GM19463 (cell line): ENCODE measurements around the gene TSFM.

ENCODE experiments used
- ATAC-seq: cut with Tn5 transposase; IDR thresholded peaks from one replicate; pipeline ENCODE4 v1.9.1; 2021; ENCODE audit warnings: mild to moderate bottlenecking, moderate library complexity; ENCODE audit not compliant: unreplicated experiment

TSFM gene

GRCh38 chr12:57745485-57745881, 37.1 kb upstream of the TSFM start:
- ATAC-seq = no peak

GRCh38 chr12:57746025-57746424, 36.6 kb upstream of the TSFM start:
- no peak for ATAC-seq

- ATAC-seq = no peak
Observed at GRCh38 chr12:57749061-57749460, 33.5 kb upstream of the TSFM start.

GRCh38 chr12:57750561-57751431, 31.8 kb upstream of the TSFM start:
- ATAC-seq = no peak

- no peak for ATAC-seq
Observed at GRCh38 chr12:57751432-57751787, 31.2 kb upstream of the TSFM start.

GRCh38 chr12:57751788-57752667, 30.6 kb upstream of the TSFM start, which contains the start of gene CDK4:
Gene CDK4, minus strand, starts transcription at chr12:57752310. Its CDS starts 593 bp downstream, at chr12:57751717.
- peak; percentile 60 for ATAC-seq

- ATAC-seq = no peak
Observed at GRCh38 chr12:57752668-57753000, 30.0 kb upstream of the TSFM start.

- no peak for ATAC-seq
Observed at GRCh38 chr12:57753756-57754337, 28.7 kb upstream of the TSFM start.

- peak; percentile 40 for ATAC-seq
Observed at GRCh38 chr12:57754411-57755193, 28.0 kb upstream of the TSFM start, which contains the start of gene MARCHF9. Gene MARCHF9, plus strand, starts transcription at chr12:57755103. Its CDS starts 426 bp downstream, at chr12:57755529.

- no peak for ATAC-seq
Observed at GRCh38 chr12:57755194-57755453, 27.5 kb upstream of the TSFM start.

- ATAC-seq = no peak
Observed at GRCh38 chr12:57755454-57756372, 26.9 kb upstream of the TSFM start.

- ATAC-seq = peak; percentile 26
Observed at GRCh38 chr12:57756406-57757341, 25.9 kb upstream of the TSFM start.

- no peak for ATAC-seq
Observed at GRCh38 chr12:57757771-57758170, 24.8 kb upstream of the TSFM start.

- no peak for ATAC-seq
Observed at GRCh38 chr12:57758552-57759359, 23.8 kb upstream of the TSFM start.

GRCh38 chr12:57759360-57759980, 23.1 kb upstream of the TSFM start:
- ATAC-seq = no peak

- ATAC-seq = no peak
Observed at GRCh38 chr12:57760347-57760982, 22.1 kb upstream of the TSFM start.

GRCh38 chr12:57761391-57761998, 21.1 kb upstream of the TSFM start:
- ATAC-seq = no peak
